Rectal smooth muscle tissue (tissue), 1 donor: ENCODE measurements around the gene MSLN.
"Not testable (repeated sequence)": the region's sequence is repeated elsewhere in the genome, so short reads cannot be mapped to it uniquely, and the experiment has no call there.

ENCODE experiments used
- H3K27ac ChIP-seq: one replicate; pipeline ENCODE4 v1.7.0; 2013; ENCODE audit warnings: low read depth, low read length, inconsistent platforms
- H3K27me3 ChIP-seq: one replicate; pipeline ENCODE4 v1.7.0; 2013; ENCODE audit warnings: low read length; ENCODE audit not compliant: control insufficient read depth, insufficient read depth
- H3K36me3 ChIP-seq: one replicate; pipeline ENCODE4 v1.7.0; 2013; ENCODE audit warnings: low read length; ENCODE audit not compliant: control insufficient read depth, insufficient read depth
- H3K4me1 ChIP-seq: one replicate; pipeline ENCODE4 v1.7.0; 2013; ENCODE audit warnings: low read length; ENCODE audit not compliant: control insufficient read depth, insufficient read depth
- H3K4me3 ChIP-seq: one replicate; pipeline ENCODE4 v1.7.0; 2013; ENCODE audit warnings: low read length
- H3K9ac ChIP-seq: one replicate; pipeline ENCODE4 v1.7.0; 2013; ENCODE audit warnings: low read length

MSLN gene

GRCh38 chr16:743794-744500 lies 16.6 kb upstream of the MSLN start:
- H3K27ac ChIP-seq = no peak overlapping the region
- no peaks in the 10 kb centered on the region for H3K36me3 ChIP-seq
- peaks cover 2% of the 10 kb centered on the region for H3K27me3 ChIP-seq
- peaks cover 3% of the 10 kb centered on the region for H3K4me1 ChIP-seq
- no peak overlapping the region for H3K4me3 ChIP-seq
- H3K9ac ChIP-seq = no peak overlapping the region

GRCh38 chr16:745739-746138 lies 14.8 kb upstream of the MSLN start:
- no peak overlapping the region for H3K9ac ChIP-seq
- no peaks in the 10 kb centered on the region for H3K4me1 ChIP-seq
- H3K27me3 ChIP-seq = peaks cover 2% of the 10 kb centered on the region
- H3K36me3 ChIP-seq = no peaks in the 10 kb centered on the region
- no peak overlapping the region for H3K27ac ChIP-seq
- no peak overlapping the region for H3K4me3 ChIP-seq

- H3K36me3 ChIP-seq = no peaks in the 10 kb centered on the region
- no peaks in the 10 kb centered on the region for H3K4me1 ChIP-seq
- H3K9ac ChIP-seq = no peak overlapping the region
- no peak overlapping the region for H3K27ac ChIP-seq
- H3K27me3 ChIP-seq = peaks cover 2% of the 10 kb centered on the region
- H3K4me3 ChIP-seq = no peak overlapping the region
These were observed 13.9 kb upstream of the MSLN start for GRCh38 chr16:746637-747036.

GRCh38 chr16:747978-748746 lies 12.4 kb upstream of the MSLN start:
- no peak overlapping the region for H3K9ac ChIP-seq
- H3K4me1 ChIP-seq = no peaks in the 10 kb centered on the region
- no peak overlapping the region for H3K4me3 ChIP-seq
- H3K27ac ChIP-seq = no peak overlapping the region
- peaks cover 8% of the 10 kb centered on the region for H3K27me3 ChIP-seq
- no peaks in the 10 kb centered on the region for H3K36me3 ChIP-seq

- Histone ChIP-seq H3K27ac (no peak overlapping the region), H3K4me1 (no peaks in the 10 kb centered on the region), H3K27me3 (peaks cover 8% of the 10 kb centered on the region), H3K36me3 (no peaks in the 10 kb centered on the region), H3K4me3 (no peak overlapping the region), H3K9ac (no peak overlapping the region)
These were observed 11.5 kb upstream of the MSLN start for GRCh38 chr16:749010-749409.

- Histone ChIP-seq H3K9ac (no peak overlapping the region), H3K27ac (no peak overlapping the region), H3K27me3 (peaks cover 8% of the 10 kb centered on the region), H3K4me1 (no peaks in the 10 kb centered on the region), H3K4me3 (no peak overlapping the region), H3K36me3 (no peaks in the 10 kb centered on the region)
These were observed 10.0 kb upstream of the MSLN start for GRCh38 chr16:750485-750884.

- H3K4me3 ChIP-seq = no peak overlapping the region
- peaks cover 6% of the 10 kb centered on the region for H3K27me3 ChIP-seq
- no peaks in the 10 kb centered on the region for H3K4me1 ChIP-seq
- H3K9ac ChIP-seq = no peak overlapping the region
- H3K27ac ChIP-seq = no peak overlapping the region
- no peaks in the 10 kb centered on the region for H3K36me3 ChIP-seq
These were observed 9.2 kb upstream of the MSLN start for GRCh38 chr16:751152-752006.

GRCh38 chr16:752007-752312 lies 8.6 kb upstream of the MSLN start:
- H3K9ac ChIP-seq = no peak overlapping the region
- H3K4me3 ChIP-seq = no peak overlapping the region
- peaks cover 6% of the 10 kb centered on the region for H3K27me3 ChIP-seq
- H3K36me3 ChIP-seq = no peaks in the 10 kb centered on the region
- no peaks in the 10 kb centered on the region for H3K4me1 ChIP-seq
- H3K27ac ChIP-seq = no peak overlapping the region

GRCh38 chr16:754121-754607 lies 6.4 kb upstream of the MSLN start:
- H3K4me1 ChIP-seq, H3K36me3 ChIP-seq, H3K4me3 ChIP-seq, H3K9ac ChIP-seq, H3K27me3 ChIP-seq, H3K27ac ChIP-seq: not testable (repeated sequence)

GRCh38 chr16:754656-755055 lies 5.9 kb upstream of the MSLN start:
- Histone ChIP-seq H3K27me3 (peaks cover 6% of the 10 kb centered on the region), H3K36me3 (no peaks in the 10 kb centered on the region), H3K9ac (no peak overlapping the region), H3K27ac (no peak overlapping the region), H3K4me3 (no peak overlapping the region), H3K4me1 (no peaks in the 10 kb centered on the region)

GRCh38 chr16:756428-756827 lies 4.1 kb upstream of the MSLN start:
- Histone ChIP-seq H3K36me3 (no peaks in the 10 kb centered on the region), H3K27ac (no peak overlapping the region), H3K27me3 (peaks cover 6% of the 10 kb centered on the region), H3K4me3 (no peak overlapping the region), H3K4me1 (no peaks in the 10 kb centered on the region), H3K9ac (no peak overlapping the region)

GRCh38 chr16:759110-759910 lies 1.2 kb upstream of the MSLN start:
- no peak overlapping the region for H3K27ac ChIP-seq
- no peaks in the 10 kb centered on the region for H3K36me3 ChIP-seq
- no peaks in the 10 kb centered on the region for H3K27me3 ChIP-seq
- H3K4me3 ChIP-seq = no peak overlapping the region
- no peaks in the 10 kb centered on the region for H3K4me1 ChIP-seq
- H3K9ac ChIP-seq = no peak overlapping the region
